Erythroblast (primary cell): ENCODE data around the gene OPTC.

ENCODE experiments used
- DNase-seq, 2 experiments: peaks; one replicate each; lab custom pipeline; 2025; lab: John Stamatoyannopoulos, UW
- GATA1 ChIP-seq: IDR thresholded peaks from 2 replicates; pipeline ENCODE4 v1.6.1; 2011; ENCODE audit warnings: low read depth, mild to moderate bottlenecking, control low read depth, low read length, moderate library complexity
- POLR2A ChIP-seq: IDR thresholded peaks from 2 replicates; pipeline ENCODE4 v1.6.1; 2011; ENCODE audit warnings: mild to moderate bottlenecking, low read length

OPTC gene

GRCh38 chr1:203473781-203474305 is 20.1 kb upstream of the OPTC start:
- DNase-seq = no peak
- TF ChIP-seq POLR2A (no peak), GATA1 (no peak)

DNA sequence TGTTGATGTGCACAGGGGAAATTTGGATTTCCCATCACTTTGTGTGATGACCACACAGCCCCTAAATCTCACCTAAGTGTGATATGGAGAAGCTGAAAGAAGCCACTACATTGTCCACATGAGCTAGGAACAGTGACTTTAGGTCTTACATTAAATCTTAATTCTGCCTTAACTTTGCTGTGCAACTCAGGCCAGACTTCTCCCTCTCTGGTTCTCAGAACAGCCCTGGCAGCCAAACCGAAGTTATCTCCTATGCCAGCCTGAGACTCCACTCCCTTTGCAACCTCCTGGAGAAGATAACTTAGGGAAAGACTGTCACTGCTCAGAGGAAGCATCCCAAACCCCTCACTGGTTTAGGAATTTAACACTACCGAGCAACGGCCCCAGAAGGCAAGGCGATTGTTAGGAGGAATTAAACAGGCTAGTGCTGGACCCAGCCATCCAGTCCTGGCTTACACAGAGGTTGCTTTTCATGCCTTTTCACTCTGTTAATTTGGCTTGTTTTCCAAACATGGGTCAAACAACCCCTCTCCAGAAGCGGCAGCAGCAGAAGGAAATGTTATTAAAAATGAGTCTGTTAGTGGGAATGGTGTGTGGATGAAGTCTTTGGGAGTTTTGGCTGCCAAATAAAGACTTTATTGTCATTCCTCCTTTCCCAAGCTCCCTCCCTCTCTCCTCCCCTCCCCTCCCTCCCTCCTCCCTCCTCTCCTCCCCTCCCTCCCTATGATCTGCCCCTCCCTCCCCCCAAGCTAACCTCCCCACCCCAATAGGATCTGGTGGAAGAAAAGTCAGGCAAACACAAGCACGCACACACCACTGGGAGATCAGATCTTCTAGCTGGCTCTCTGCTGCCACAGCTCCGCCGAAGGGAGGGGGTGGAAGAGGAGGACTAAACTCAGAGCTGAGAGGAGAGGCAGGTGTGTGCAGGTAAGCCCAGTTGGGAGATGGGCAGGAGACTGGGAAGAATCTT is 18.7 kb upstream of the OPTC start, which contains the start of gene PRELP:
Gene PRELP (plus strand): TSS at position 795 of the 970 bp plus-strand sequence. CDS start 7,379 bp downstream, outside the sequence.
- DNase-seq = no peak
- no peak for TF ChIP-seq GATA1
- no peak for TF ChIP-seq POLR2A

- TF ChIP-seq GATA1 = no peak
- no peak for TF ChIP-seq POLR2A
- no peak for DNase-seq
Observed at GRCh38 chr1:203476216-203476814, 17.6 kb upstream of the OPTC start.

DNA sequence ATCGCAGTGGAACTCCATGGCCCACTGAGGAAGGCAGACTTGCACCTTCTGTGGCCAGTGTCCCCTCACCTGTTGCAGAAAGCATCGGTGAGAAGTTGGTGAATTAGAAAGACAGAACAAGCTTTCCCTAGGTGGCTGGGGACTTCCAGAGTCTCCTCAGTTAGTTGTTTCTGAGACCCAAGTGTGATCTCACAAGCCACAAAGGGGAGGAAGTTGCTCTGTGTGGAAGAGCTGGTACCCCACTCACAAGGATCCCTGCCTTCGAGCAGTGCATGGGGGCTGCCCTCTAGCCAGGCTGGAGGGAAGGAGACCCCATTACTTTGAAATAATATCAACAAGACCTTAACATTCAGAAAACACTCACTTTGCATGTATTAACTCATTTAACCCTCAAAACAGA is 16.2 kb upstream of the OPTC start:
- DNase-seq = no peak
- no peak for TF ChIP-seq POLR2A
- TF ChIP-seq GATA1 = no peak

DNA sequence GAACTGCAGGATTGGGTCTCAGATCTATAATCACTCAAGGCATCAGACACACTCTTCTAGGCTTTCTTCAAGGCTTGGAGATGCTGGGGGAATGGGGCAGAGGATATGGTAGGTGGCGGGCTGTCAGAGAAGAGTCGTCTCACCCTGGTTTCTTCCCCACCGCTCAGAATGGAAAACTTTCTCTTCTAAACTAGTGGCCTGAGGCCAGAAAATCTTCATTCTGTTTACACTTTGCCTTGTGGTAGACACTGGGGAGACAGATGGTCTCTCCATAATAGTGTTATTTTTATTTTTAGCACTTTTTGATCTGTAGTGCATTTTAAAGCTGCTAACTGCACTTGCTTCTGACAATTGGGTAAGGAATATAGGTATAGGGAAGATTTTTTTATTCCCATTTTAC is 15.7 kb upstream of the OPTC start:
- no peak for TF ChIP-seq POLR2A
- TF ChIP-seq GATA1 = no peak
- DNase-seq = no peak

DNA sequence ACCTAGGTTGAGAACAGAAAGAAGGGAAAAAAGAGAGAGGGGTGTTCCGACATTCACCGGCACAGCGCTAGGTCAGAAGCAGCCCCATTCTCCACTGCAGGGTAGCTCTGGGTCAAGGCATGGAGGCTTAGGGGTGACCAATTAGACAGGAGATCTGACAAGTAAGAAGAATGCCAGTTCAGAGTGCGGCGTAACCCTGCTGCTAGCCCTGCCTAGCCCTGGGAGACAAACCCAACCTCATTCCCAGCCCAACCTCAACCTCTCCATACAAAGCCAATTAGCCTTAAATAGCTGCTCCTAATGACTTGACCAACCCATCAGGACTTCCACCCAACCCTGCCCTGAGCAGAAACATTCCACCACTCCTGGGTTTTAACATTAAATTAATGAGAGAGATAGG is 15.0 kb upstream of the OPTC start:
- no peak for DNase-seq
- no peak for TF ChIP-seq POLR2A
- TF ChIP-seq GATA1 = no peak

GRCh38 chr1:203479646-203480045 is 14.3 kb upstream of the OPTC start:
- DNase-seq = no peak
- TF ChIP-seq GATA1 (no peak), POLR2A (no peak)

- TF ChIP-seq POLR2A = no peak
- no peak for TF ChIP-seq GATA1
- DNase-seq = no peak
Observed at GRCh38 chr1:203480084-203480483, 13.9 kb upstream of the OPTC start.

DNA sequence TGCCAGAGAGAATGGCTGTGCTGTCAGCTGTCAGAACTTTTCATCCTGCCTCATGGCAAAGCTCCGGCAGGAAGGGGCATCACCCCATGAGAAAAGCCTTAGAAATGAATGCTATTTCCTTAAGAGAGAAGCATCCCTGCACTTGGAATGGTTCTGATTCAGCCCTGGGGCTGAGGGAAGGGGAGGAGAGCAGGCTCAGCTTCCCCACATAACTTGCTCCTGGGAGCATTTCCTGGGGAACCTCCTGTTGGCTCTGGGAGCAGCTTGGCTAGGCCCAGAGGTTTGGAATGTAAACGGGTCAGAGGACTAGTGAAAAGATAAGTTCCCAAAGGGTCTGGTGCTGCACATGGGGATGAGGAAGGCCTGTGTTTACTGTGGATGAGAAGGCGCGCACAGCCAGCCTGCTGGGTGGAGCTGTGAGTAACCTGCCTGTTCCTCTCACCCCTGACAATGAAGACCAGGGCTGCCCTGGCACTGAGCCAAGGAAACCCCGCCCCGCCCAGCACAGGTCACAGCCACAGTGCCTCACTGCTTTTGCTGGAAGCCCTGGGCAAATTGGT is 13.3 kb upstream of the OPTC start:
- TF ChIP-seq GATA1 (no peak), POLR2A (no peak)
- peak; percentile 7 to 31 for DNase-seq

DNA sequence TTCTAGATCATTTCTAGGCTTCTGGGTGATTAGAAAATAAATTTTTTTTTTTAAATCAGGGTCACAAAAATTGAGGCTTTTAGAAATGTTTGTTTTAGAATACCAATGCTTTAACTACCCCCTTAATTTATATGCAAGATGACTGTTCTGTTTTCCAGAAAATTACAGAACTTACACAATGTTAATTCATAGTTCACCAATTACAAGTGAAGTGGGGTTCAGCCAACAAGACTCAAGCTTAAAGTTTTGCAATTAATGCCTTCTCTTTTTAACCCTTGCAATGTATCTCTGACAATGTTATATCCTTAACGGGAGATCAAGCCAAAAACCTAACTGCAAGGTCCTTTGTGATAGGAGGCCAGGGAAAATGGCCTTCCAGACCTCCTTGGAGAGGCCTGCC is 12.8 kb upstream of the OPTC start:
- no peak for DNase-seq
- TF ChIP-seq POLR2A = no peak
- TF ChIP-seq GATA1 = no peak

- TF ChIP-seq GATA1 (no peak), POLR2A (no peak)
- no peak for DNase-seq
Observed at GRCh38 chr1:203486618-203487370, 7.2 kb upstream of the OPTC start.

DNA sequence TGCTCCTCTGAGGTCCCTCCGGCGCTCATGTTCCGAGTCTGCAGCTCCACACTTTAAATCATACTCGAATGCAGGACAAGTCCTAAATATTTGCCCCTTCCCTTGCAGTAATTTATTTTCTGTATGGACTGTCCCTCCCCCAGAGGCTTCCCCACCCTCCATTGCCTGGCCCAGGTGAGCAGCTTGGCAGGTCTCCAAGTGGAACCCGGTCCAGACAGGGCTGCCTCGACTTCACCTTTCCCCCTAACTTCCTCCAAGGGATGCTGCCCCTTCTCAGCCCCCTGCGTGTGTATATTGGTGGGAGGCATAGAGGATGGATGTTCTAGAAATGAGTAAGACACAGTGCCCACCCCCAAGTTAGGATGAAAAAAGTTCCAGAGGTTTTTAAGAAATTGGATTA is 5.4 kb upstream of the OPTC start:
- no peak for TF ChIP-seq GATA1
- no peak for TF ChIP-seq POLR2A
- no peak for DNase-seq

GRCh38 chr1:203490607-203491006 is 3.3 kb upstream of the OPTC start:
- no peak for DNase-seq
- TF ChIP-seq GATA1 (no peak), POLR2A (no peak)

DNA sequence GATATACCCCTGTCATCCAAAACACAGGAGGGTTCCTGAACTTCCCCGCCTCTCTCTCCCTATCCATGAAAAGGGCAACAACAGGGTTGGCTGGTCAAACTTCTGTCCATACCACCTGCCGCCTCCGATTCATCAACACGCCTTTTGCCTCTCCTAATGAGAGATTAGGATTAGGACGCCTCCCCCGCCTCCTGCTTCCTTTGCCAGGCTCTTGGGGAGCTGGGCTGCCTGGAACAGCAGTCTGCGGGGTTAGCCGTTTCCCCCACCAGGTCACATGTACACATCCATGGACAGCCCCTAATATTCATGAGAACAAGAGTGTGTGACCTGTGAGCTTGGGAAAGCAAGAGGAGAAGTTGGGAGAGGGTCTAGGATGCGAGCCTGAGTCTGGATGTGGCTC is 2.3 kb upstream of the OPTC start:
- TF ChIP-seq GATA1 = no peak
- no peak for TF ChIP-seq POLR2A
- no peak for DNase-seq
